Fibroblast of villous mesenchyme (primary cell): ENCODE measurements around the gene MED13L. TPM values are rescaled to one million over a fixed set of nuclear protein-coding genes. Genes with fewer than 3 reads are reported as not detected.
A peak's percentile ranks its signal among the peaks of the same experiment; 100 is the strongest.

ENCODE experiments used
- DNase-seq: peaks from one replicate; pipeline ENCODE4 v3.0.0-alpha.2; 2010; ENCODE audit warnings: low read depth
- H3K4me3 ChIP-seq: 2 replicates; pipeline ENCODE4 v1.5.1; 2011; ENCODE audit warnings: low read depth, mild to moderate bottlenecking, low read length
- total RNA-seq: library from RNA; depleted of rRNA; stranded (reverse); fragments of >200 nt; gene quantifications from 2 replicates; pipeline ENCODE4 v1.2.3, GENCODE V29; 2012
- TF ChIP-seq, protein P1 (sequence below): IDR thresholded peaks from 2 replicates; pipeline ENCODE4 v1.5.1; 2012; ENCODE audit warnings: low read depth, mild to moderate bottlenecking, low read length; ENCODE audit not compliant: insufficient read depth

Gene MED13L
- total RNA-seq, 1 donor = 189 TPM

DNA sequence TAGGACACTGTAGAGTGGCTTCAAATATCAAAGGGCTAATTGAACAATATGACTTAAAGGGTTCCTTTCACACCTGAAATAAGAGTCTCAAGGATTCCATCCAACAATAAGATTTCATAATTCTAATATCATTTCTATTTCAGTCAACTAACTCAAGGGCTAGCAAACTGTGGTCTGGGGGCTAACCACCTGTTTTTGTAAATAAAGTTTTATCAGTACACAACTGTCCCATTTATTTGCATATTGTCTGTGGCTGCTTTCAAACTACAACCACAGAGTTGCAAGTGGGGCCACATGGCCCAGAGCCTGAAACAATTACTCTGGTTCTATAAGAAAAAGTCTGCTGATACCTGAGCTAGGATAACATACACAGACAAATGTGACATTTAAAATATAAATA, 29.1 kb downstream of the MED13L start:
- TF ChIP-seq, protein P1, sequence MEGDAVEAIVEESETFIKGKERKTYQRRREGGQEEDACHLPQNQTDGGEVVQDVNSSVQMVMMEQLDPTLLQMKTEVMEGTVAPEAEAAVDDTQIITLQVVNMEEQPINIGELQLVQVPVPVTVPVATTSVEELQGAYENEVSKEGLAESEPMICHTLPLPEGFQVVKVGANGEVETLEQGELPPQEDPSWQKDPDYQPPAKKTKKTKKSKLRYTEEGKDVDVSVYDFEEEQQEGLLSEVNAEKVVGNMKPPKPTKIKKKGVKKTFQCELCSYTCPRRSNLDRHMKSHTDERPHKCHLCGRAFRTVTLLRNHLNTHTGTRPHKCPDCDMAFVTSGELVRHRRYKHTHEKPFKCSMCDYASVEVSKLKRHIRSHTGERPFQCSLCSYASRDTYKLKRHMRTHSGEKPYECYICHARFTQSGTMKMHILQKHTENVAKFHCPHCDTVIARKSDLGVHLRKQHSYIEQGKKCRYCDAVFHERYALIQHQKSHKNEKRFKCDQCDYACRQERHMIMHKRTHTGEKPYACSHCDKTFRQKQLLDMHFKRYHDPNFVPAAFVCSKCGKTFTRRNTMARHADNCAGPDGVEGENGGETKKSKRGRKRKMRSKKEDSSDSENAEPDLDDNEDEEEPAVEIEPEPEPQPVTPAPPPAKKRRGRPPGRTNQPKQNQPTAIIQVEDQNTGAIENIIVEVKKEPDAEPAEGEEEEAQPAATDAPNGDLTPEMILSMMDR = no peak
- H3K4me3 ChIP-seq = no peak overlapping the region
- no peak for DNase-seq

DNA sequence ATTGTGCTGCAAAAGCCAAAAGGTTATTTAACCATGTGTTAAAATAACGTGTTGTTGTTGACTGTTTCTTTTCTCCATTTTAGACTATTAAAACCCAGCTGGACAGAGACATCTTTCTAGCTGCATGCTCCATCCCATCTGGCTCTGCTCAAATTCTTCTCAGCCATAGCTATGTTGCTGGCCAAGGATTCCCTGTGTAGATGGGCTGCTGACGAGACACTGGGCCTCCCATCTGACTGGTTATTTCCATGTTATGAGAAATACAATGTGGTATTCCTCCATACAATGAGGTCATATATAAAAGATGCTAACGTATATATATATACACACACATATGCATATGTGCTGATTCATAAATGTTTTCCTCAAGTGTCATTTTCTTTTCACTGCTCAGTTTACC, 30.1 kb downstream of the MED13L start:
- H3K4me3 ChIP-seq = no peak overlapping the region
- peak; percentile 68 for DNase-seq
- TF ChIP-seq, protein P1 = no peak

DNA sequence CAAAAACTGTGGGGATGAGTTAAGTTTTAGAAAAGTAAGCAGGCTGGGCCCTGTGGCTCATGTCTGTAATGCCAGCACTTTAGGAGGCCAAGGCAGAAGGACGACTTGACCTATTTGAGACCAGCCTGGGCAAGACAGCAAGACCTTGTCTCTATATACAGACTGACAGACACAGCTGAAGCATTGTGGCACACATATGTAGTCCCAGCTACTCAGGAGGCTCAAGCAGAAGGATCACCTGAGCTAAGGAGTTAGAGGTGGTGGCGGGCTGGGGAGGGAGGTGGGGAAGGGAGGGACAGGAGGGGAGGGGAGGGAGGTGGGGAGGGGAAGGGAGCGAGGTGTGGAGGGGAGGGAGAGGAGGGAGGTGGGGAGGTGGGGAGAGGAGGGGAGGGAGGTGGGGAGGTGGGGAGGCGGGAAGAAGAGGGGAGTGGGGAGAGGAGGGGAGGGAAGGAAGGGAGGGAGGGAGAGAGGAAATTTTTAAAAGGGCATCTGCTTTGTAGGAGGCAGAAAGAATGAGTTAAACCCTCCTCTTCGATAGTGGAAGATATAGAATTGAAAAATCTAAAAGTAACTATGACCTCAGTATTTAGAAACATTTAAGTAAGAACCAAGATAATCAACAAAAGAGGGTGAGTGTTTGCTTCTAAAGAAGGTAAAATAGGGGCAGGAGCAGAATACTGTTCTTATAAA, 30.9 kb downstream of the MED13L start:
- no peak for DNase-seq
- TF ChIP-seq, protein P1 = no peak

DNA sequence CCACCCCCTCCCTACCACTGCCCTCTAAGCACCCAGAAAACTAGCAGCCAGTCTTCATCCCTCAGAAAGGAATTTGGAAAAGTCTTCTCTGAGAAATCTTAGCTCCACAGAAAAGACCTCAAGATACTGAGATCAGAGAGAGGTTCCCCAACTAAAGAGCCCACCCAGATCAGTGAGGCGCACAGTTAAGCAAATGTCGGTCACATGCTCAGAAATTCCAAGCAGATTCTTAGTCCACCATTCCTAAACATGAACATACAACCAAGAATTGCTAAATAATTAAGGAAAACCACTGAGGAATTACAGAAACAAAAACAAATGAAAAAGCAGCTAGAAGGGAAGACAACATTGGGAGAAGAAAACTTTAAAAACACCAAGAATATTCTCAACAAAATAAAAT, 32.3 kb downstream of the MED13L start:
- H3K4me3 ChIP-seq = no peak overlapping the region
- TF ChIP-seq, protein P1 = no peak
- peak; percentile 26 for DNase-seq

More for the DNA sequence above, 30.9 kb downstream of the MED13L start:
- H3K4me3 ChIP-seq = no peak overlapping the region

DNA sequence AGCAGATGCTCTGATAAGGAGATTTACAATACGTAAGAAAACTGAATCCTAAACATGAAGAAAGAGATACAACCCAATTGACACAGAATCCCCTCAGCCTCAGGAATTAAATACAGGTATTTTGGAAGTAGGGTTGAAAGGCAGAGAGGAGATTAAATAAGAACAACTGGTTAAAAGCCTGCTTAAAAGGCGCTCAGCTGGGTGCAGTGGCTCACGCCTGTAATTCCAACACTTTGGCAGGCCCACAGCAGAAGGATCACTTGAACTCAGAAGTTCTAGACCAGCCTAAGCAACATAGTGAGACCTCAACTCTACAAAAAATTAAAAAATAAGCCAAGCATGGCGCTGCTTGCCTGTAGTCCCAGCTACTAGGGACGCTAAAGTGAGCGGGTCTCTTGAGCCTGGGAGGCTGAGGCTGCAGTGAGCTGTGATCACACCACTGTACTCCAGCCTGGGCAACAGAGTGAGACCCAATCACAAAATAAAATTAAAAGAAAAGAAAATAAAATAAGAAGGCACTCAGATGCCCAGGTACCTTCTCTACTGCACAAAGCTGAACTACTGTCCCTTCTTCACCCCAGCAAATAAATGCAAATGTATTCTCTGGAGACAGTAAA, 32.9 kb downstream of the MED13L start:
- TF ChIP-seq, protein P1 = no peak
- H3K4me3 ChIP-seq = no peak overlapping the region
- DNase-seq = no peak

DNA sequence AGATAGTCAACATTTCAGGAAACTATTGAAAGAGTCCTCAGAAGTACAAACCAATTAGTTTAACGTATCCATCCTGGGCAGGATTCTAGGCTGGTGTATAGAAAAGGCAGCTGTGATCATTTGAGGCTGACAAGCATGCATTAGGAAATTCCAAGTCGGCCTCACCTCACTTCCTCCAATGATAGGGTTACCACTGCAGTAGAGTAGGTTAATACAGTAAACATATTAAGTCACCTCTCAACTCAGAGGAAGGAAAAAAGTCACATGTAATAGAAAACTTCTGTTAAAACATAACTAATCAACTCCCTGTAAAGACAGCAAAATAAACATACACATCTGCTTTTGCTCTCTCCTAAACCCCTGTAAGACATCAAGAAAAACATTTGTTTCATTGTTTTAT, 33.5 kb downstream of the MED13L start:
- peak; percentile 57 for DNase-seq
- TF ChIP-seq, protein P1 = no peak

More for the DNA sequence above, 33.5 kb downstream of the MED13L start:
- H3K4me3 ChIP-seq = no peak overlapping the region
